ENCODE data around the gene KIAA0319L.
A peak's percentile ranks its signal among the peaks of the same experiment; 100 is the strongest.

GRCh38 chr1:35573198-35574124 is 16.3 kb upstream of the KIAA0319L start, which contains the start of gene TFAP2E:
- TF ChIP-seq CTCF (IDR thresholded peaks at IDR 0.05) (peak in 1 of 6 experiments; percentile 19), POLR2AphosphoS5 (IDR thresholded peaks at IDR 0.05) (peak in 1 of 2 donors; percentile 27)

All from upper lobe of left lung (tissue), 4 donors.